ENCODE results near the gene CERS5.
"Not testable (repeated sequence)": the region's sequence is repeated elsewhere in the genome, so short reads cannot be mapped to it uniquely, and the experiment has no call there.

Gene CERS5

DNA sequence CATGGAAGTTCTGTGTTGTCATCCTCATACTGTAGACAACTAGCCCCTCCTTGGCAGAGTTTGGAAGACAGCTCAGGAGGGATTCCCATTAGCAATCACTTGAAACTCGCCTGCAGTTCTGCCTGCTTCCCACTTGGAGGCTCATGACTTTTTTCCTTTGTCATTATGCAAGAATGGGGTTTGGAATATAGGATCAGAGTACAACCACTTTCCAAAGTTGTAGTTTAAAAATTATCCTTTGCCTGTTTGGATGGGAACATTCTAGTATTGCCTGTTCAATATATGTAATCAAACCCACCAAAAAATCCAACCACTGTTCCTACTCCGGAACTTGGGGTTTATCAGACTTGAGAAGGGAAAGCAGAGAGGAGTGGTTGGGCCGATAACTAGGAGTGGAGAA, 65.5 kb downstream of the CERS5 start:
- Histone ChIP-seq H3K27me3 (ENCODE audit: insufficient read depth, low read length) (no peaks in the 10 kb centered on the region), H3K36me3 (ENCODE audit: insufficient read depth, low read length) (peaks cover 39% of the 10 kb centered on the region), H3K4me3 (ENCODE audit: low read length) (no peak overlapping the region), H2AFZ (ENCODE audit: low read depth, low read length) (no peak overlapping the region), H3K4me1 (ENCODE audit: insufficient read depth, low read length) (peaks cover 4% of the 10 kb centered on the region), H3K9me3 (ENCODE audit: low read length) (no peaks in the 10 kb centered on the region)

DNA sequence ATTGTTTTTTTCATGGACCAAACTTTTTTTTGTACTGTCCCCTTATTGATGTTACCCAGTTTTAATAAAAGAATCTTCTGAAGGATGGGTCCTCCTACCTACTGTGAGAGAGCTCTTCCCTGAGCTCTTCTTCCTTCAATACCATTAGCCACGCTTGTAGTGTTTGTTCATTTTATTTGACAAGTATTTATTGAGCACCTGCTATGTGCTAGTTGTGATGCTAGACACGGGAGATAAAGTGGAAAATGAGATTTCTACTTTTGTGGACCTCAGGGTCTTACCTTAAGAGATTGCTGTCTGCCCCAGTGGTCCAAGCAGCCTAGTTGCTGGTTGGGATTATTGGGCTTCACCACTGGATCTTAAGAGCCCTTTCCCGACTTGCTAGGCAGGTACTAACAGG, 66.6 kb downstream of the CERS5 start:
- H3K4me3 ChIP-seq (ENCODE audit: low read length): no peak overlapping the region
- no peaks in the 10 kb centered on the region for H3K27me3 ChIP-seq (ENCODE audit: insufficient read depth, low read length)
- no peaks in the 10 kb centered on the region for H3K9me3 ChIP-seq (ENCODE audit: low read length)
- H3K36me3 ChIP-seq (ENCODE audit: insufficient read depth, low read length): peaks cover 50% of the 10 kb centered on the region
- H2AFZ ChIP-seq (ENCODE audit: low read depth, low read length): no peak overlapping the region
- H3K4me1 ChIP-seq (ENCODE audit: insufficient read depth, low read length): no peaks in the 10 kb centered on the region

DNA sequence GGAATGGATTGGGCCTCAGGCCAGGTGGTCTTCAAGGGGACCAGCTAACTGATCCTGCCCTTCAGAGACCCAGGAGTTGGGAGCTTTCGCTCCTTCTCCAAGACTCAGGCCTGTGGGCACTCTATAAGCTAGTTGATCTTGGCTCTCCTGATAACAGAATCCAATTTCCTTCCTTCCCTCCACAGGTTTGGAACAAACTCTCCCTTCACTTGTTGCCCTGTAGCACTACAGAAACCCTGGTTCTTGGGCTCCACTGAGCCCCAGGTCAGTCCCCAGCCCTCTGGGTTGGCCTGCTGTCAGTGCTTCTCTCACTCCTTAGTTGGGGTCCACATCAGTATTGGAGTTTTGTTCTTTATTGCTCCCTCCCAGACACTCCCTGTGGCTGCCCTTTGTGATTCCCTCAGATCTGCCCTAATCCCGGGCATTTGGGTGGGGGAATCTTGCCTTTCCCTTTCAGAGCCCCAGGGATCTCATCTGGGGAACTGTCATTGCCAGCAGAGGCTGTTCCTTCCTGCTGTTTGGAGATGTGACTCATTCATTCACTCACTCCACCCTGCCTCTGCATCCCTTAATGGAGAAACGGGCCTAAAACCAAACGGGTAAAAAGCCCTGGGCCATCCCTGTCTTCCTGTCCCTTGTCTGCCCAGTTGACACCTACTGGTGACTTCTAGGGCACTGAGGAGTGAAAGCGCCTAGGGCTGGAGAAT, 67.7 kb downstream of the CERS5 start:
- no peaks in the 10 kb centered on the region for H3K9me3 ChIP-seq (ENCODE audit: low read length)
- no peaks in the 10 kb centered on the region for H3K4me1 ChIP-seq (ENCODE audit: insufficient read depth, low read length)
- H3K36me3 ChIP-seq (ENCODE audit: insufficient read depth, low read length): peaks cover 58% of the 10 kb centered on the region
- H3K4me3 ChIP-seq (ENCODE audit: low read length): no peak overlapping the region
- no peaks in the 10 kb centered on the region for H3K27me3 ChIP-seq (ENCODE audit: insufficient read depth, low read length)
- H2AFZ ChIP-seq (ENCODE audit: low read depth, low read length): no peak overlapping the region

DNA sequence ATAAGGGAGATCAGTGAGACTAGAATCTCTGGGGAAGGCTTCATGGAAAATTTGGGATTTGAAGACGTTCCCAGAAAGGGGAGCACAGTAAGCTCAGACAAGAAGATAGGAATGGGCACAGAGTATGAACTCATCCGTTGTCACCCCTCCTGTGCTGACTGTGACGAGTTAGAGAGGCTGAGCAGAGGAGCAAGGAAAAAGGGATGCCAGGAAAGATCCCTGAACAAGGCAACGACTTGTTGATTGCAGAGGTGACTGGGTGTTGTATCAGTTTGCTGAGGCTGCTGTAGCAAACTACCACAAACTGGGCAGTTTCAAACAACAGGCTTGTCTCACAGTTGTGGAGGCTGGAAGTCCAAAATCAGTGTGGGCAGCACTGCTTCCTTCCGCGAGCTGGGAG, 69.2 kb downstream of the CERS5 start:
- H3K36me3 ChIP-seq (ENCODE audit: insufficient read depth, low read length): peaks cover 73% of the 10 kb centered on the region
- H2AFZ ChIP-seq (ENCODE audit: low read depth, low read length): no peak overlapping the region
- H3K4me1 ChIP-seq (ENCODE audit: insufficient read depth, low read length): no peaks in the 10 kb centered on the region
- no peaks in the 10 kb centered on the region for H3K27me3 ChIP-seq (ENCODE audit: insufficient read depth, low read length)
- no peak overlapping the region for H3K4me3 ChIP-seq (ENCODE audit: low read length)
- H3K9me3 ChIP-seq (ENCODE audit: low read length): no peaks in the 10 kb centered on the region

DNA sequence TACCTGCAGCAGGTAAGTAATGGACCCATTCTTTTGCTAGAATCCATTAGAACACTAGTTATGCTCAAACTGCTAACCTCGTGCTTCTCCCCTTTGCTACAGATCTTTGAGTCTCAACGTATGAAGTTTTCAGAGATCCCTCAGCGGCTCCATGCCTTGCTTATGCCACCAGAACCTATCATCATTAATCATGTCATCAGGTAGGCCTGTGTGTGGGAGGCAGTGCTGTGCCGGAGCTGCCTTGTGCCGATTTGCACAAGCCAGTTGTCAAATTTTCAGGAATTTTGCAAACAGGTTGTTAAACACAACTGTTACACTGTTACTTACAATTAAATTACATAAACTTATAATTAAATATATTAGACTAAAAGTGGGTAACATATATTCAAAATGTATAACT, 76.8 kb downstream of the CERS5 start:
- Histone ChIP-seq H3K9me3 (ENCODE audit: low read length) (no peaks in the 10 kb centered on the region), H2AFZ (ENCODE audit: low read depth, low read length) (no peak overlapping the region), H3K4me1 (ENCODE audit: insufficient read depth, low read length) (peaks cover 16% of the 10 kb centered on the region), H3K36me3 (ENCODE audit: insufficient read depth, low read length) (peaks cover 78% of the 10 kb centered on the region), H3K27me3 (ENCODE audit: insufficient read depth, low read length) (no peaks in the 10 kb centered on the region), H3K4me3 (ENCODE audit: low read length) (no peak overlapping the region)

DNA sequence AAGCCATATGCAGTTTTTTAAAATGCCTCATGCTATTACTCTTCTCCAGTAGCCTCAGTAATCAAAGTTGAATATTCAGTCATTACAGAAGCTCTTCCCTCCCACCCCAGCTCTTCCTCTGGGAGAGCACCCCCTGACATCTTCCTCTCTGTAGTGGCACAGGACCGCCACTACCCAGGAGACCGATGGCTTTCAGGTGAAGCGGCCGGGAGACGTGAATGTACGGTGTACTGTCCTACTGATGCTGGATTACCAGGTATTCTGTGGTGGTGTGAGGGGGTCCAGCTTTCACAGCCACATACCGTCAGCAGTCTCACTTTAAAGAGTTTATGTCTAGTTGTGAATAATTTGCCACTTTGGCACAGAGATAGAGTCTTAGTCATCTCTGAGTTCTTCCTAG, 77.4 kb downstream of the CERS5 start:
- no peak overlapping the region for H3K4me3 ChIP-seq (ENCODE audit: low read length)
- H3K36me3 ChIP-seq (ENCODE audit: insufficient read depth, low read length): peaks cover 75% of the 10 kb centered on the region
- no peaks in the 10 kb centered on the region for H3K27me3 ChIP-seq (ENCODE audit: insufficient read depth, low read length)
- peaks cover 16% of the 10 kb centered on the region for H3K4me1 ChIP-seq (ENCODE audit: insufficient read depth, low read length)
- H3K9me3 ChIP-seq (ENCODE audit: low read length): no peaks in the 10 kb centered on the region
- no peak overlapping the region for H2AFZ ChIP-seq (ENCODE audit: low read depth, low read length)

DNA sequence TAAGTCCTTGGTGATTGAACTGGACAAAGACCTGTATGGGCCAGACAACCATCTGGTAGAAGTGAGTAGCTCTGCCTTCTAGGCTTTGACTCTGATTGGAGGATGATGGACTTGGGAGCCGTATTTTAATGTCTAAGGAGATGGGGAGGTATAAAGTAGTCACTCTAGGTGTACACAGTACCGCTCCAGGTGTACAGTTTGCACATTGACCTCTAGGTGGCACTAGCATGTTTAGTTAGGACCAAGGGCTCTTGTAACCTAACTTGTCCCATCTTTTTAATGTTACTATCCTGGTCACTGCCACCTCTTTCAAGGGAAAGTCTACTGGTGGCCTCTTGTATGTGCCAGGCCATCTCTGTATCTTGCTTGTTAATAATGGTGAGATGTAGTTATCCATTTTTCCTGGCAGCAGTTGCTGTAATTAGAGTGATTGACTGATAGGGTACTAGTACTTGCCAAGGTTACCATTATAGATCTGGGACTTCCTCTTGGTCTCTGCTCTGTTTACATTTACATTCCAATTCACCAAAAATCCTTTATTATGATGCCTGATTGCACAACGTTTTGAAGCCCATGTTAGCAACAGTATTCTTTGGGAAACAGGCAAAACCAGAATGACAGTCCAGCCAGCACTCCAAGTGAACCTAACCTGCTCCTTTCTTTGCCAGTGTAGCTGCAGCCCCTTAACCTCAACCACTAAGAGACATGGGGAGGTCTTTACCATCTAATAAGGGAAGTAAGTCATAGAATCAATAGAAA, 78.4 kb downstream of the CERS5 start:
- peaks cover 22% of the 10 kb centered on the region for H3K4me1 ChIP-seq (ENCODE audit: insufficient read depth, low read length)
- H3K9me3 ChIP-seq (ENCODE audit: low read length): no peaks in the 10 kb centered on the region
- no peak overlapping the region for H2AFZ ChIP-seq (ENCODE audit: low read depth, low read length)
- no peak overlapping the region for H3K4me3 ChIP-seq (ENCODE audit: low read length)
- H3K36me3 ChIP-seq (ENCODE audit: insufficient read depth, low read length): peaks cover 65% of the 10 kb centered on the region
- no peaks in the 10 kb centered on the region for H3K27me3 ChIP-seq (ENCODE audit: insufficient read depth, low read length)

DNA sequence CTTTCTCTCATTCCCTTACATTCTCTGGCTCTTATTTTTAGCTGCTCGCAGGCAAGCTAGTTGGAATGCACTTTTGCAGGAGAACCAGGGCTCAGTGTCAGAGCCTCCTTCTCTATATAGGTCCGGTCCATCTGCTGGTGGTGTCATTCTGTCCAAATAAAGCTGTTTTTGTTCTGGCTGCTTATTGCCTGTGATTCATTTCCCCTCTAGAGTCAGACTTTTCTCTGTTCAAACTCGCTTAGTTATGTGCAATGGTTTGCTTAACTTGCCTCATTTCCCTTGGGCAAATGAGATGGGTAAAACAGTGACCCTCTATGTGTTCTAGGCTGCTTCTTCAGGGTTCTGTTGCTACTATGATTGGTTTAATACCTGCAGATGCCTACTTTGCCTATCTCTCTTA, 79.2 kb downstream of the CERS5 start:
- Histone ChIP-seq H3K4me3 (ENCODE audit: low read length) (no peak overlapping the region), H2AFZ (ENCODE audit: low read depth, low read length) (no peak overlapping the region), H3K36me3 (ENCODE audit: insufficient read depth, low read length) (peaks cover 58% of the 10 kb centered on the region), H3K4me1 (ENCODE audit: insufficient read depth, low read length) (peaks cover 22% of the 10 kb centered on the region), H3K9me3 (ENCODE audit: low read length) (no peaks in the 10 kb centered on the region), H3K27me3 (ENCODE audit: insufficient read depth, low read length) (no peaks in the 10 kb centered on the region)

DNA sequence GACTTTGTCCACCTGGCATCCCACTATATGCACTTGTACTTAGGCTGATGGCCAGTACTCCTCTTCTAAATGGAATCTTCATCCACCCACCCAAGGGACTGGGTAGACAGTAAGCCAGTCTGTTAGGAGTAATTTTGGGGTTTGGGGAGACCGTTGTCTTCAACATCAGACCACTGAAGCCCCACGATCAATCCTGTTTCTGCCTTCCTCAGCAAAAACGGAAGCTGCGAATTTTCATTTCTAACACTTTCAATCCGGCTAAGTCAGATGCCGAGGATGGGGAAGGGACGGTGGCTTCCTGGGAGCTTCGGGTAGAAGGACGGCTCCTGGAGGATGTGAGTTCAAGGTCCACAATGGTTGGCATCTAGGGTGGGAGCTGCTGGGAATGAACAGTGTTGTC, 80.0 kb downstream of the CERS5 start:
- H2AFZ ChIP-seq (ENCODE audit: low read depth, low read length): no peak overlapping the region
- H3K4me3 ChIP-seq (ENCODE audit: low read length): no peak overlapping the region
- H3K4me1 ChIP-seq (ENCODE audit: insufficient read depth, low read length): peaks cover 30% of the 10 kb centered on the region
- H3K36me3 ChIP-seq (ENCODE audit: insufficient read depth, low read length): peaks cover 51% of the 10 kb centered on the region
- H3K9me3 ChIP-seq (ENCODE audit: low read length): no peaks in the 10 kb centered on the region
- H3K27me3 ChIP-seq (ENCODE audit: insufficient read depth, low read length): no peaks in the 10 kb centered on the region

DNA sequence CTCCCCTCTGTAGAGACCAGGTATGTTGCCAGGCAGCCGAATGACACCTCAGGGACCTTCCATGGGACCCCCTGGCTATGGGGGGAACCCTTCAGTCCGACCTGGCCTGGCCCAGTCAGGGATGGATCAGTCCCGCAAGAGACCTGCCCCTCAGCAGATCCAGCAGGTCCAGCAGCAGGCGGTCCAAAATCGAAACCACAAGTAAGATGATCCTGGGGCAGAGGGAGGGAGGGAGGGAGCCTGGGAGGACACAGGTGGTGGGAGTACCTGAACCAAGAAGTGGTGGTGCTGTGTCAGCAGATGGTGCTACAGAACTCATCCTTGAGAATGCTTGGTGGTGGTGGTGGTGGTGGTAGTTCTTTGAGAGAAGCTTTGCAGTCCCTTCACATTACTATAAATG, 81.0 kb downstream of the CERS5 start:
- H3K27me3 ChIP-seq (ENCODE audit: insufficient read depth, low read length): no peaks in the 10 kb centered on the region
- peaks cover 46% of the 10 kb centered on the region for H3K36me3 ChIP-seq (ENCODE audit: insufficient read depth, low read length)
- peaks cover 35% of the 10 kb centered on the region for H3K4me1 ChIP-seq (ENCODE audit: insufficient read depth, low read length)
- peak overlapping the region; percentile 96 for H3K4me3 ChIP-seq (ENCODE audit: low read length)
- no peak overlapping the region for H2AFZ ChIP-seq (ENCODE audit: low read depth, low read length)
- H3K9me3 ChIP-seq (ENCODE audit: low read length): no peaks in the 10 kb centered on the region

DNA sequence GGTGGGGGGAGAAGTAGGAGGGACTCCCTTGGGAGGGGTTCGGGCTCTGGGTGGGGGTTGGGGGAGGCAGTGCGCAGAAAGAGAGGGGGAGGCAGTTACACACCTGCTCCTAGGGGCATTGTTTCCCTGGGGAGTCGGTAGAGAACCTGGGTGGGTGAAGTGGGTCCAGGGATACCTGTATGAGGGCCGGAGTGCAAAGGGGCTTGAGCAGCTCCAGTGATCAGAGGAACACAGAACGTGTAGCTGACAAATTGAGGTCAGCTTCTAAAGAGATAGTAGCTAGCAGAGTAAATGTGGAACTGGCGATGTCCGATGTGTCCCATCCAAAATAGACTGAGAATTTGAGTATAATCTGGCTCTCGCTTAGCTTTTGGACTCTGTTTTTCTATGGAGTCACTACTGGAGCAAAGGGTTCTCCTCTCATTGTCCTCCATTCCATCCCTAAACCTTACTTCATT, 81.5 kb downstream of the CERS5 start:
- H3K36me3 ChIP-seq (ENCODE audit: insufficient read depth, low read length): peaks cover 46% of the 10 kb centered on the region

DNA sequence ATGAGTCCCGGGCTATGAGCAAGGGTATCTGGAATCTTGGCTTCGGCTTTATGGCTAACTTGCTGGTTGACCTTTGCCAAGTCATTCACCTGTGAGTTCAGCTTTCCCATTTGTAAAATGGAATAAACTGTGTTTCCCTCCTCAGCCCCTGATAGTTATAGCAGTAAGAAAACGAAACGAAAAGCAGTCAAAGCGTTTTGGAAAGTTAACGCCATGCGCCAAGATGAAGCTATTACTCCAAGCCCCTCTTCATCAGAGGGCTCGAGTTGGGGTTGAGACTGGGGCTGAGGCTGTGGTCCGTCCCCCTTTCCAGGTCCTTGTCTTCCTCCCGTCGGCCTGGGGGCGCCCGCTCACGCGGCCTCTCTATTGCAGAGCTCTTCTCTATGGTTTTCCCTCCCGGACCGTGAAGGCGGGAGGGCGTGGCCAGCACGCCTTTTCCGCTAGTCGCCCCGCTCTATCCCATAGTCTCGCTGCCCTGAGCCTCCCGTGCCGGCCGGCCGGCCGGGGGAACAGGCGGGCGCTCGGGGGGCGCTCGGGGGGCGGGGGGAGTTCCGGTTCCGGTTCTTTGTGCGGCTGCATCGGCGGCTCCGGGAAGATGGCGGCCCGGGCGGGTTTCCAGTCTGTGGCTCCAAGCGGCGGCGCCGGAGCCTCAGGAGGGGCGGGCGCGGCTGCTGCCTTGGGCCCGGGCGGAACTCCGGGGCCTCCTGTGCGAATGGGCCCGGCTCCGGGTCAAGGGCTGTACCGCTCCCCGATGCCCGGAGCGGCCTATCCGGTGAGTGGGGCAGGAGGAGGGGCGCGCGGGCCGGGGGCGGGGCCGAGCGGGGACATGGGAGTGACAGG, 82.2 kb downstream of the CERS5 start, which contains the start of gene SMARCD1:
TSS of gene SMARCD1 (plus strand) at position 568 of the 840 bp plus-strand sequence. CDS start at position 596, 28 bp downstream.
- Histone ChIP-seq H3K36me3 (ENCODE audit: insufficient read depth, low read length) (peaks cover 41% of the 10 kb centered on the region), H3K4me3 (ENCODE audit: low read length) (peak within 1 kb of the TSS; percentile 96), H3K4me1 (ENCODE audit: insufficient read depth, low read length) (peaks cover 35% of the 10 kb centered on the region), H3K27me3 (ENCODE audit: insufficient read depth, low read length) (no peaks in the 10 kb centered on the region), H3K9me3 (ENCODE audit: low read length) (no peaks in the 10 kb centered on the region), H2AFZ (ENCODE audit: low read depth, low read length) (peak within 1 kb of the TSS; percentile 64)

More for the DNA sequence above, 81.5 kb downstream of the CERS5 start:
- Histone ChIP-seq H3K4me3 (ENCODE audit: low read length) (peak overlapping the region; percentile 96), H3K27me3 (ENCODE audit: insufficient read depth, low read length) (no peaks in the 10 kb centered on the region), H3K4me1 (ENCODE audit: insufficient read depth, low read length) (peaks cover 35% of the 10 kb centered on the region), H3K9me3 (ENCODE audit: low read length) (no peaks in the 10 kb centered on the region), H2AFZ (ENCODE audit: low read depth, low read length) (no peak overlapping the region)

DNA sequence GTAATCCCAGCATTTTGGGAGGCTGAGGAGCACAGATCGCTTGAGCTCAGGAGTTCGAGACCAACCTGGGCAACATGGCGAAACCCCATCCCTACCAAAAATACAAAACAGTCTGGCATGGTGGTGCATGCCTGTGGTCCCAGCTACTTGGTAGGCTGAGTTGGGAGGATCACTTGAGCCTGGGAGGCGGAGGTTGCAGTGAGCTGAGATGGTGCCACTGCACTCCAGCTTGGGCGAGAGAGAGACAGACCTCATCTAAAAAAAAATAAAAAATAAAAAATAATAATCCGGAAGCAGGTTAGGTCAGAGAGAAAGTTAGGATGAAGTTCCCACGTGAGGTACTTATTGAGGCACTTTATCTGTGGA, 82.8 kb downstream of the CERS5 start:
- peak overlapping the region; percentile 64 for H2AFZ ChIP-seq (ENCODE audit: low read depth, low read length)
- H3K4me1 ChIP-seq (ENCODE audit: insufficient read depth, low read length): peaks cover 35% of the 10 kb centered on the region
- H3K9me3 ChIP-seq (ENCODE audit: low read length); H3K27me3 ChIP-seq (ENCODE audit: insufficient read depth, low read length): not testable (repeated sequence)
- peak overlapping the region; percentile 96 for H3K4me3 ChIP-seq (ENCODE audit: low read length)
- peaks cover 35% of the 10 kb centered on the region for H3K36me3 ChIP-seq (ENCODE audit: insufficient read depth, low read length)

Data from neuron (in vitro differentiated cells).